ENCODE data around the gene DGUOK. TPM values are rescaled to one million over a fixed set of nuclear protein-coding genes. Genes with fewer than 3 reads are reported as not detected.
"Not testable (repeated sequence)": the region's sequence is repeated elsewhere in the genome, so short reads cannot be mapped to it uniquely, and the experiment has no call there.

Gene DGUOK
- total RNA-seq, 1 donor from 2014 or later, result 38.8 TPM

DNA sequence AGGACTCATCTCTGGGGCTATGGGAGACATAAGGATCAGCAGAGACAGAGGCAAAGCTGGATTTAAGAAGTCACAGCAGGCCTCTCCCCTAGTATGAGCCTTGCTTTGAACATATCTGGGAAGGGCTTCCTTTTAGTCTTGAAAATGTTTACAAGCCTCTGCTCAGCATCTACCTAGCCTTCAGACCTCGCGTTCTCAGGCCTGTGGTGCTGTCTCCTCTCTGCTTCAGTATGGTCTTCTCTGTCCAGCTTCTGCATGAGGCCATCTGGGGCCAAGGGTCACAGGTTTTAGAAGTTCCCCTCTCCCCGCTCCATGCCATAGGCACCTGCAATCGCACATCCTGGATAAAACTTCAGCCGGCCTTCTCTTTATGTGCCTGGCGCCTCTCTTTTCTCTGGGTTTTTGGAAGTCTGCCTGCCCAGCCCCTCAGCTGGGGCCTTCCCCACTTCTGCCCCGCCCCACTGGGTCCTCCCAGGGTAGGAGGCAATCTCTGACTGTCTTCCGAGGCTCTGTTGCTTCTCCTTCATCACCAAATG lies 26.8 kb upstream of the DGUOK start:
- no peak for DNase-seq (ENCODE audit: low read depth)

DNA sequence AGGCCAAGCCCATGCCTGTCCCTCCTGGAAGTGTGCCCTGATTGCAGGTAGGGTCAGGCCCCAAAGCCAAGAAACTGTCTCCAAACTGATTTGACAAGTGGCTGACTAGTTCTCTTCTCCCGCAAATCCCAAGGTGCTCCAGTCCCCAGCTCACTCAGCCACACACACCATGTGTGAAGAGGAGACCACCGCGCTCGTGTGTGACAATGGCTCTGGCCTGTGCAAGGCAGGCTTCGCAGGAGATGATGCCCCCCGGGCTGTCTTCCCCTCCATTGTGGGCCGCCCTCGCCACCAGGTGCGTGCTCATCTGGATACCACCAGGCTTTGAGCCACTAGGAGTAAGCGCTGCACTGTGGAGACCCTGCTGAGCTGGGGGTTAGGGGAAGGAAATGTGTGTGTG lies 25.5 kb upstream of the DGUOK start:
- DNase-seq (ENCODE audit: low read depth), result no peak

DNA sequence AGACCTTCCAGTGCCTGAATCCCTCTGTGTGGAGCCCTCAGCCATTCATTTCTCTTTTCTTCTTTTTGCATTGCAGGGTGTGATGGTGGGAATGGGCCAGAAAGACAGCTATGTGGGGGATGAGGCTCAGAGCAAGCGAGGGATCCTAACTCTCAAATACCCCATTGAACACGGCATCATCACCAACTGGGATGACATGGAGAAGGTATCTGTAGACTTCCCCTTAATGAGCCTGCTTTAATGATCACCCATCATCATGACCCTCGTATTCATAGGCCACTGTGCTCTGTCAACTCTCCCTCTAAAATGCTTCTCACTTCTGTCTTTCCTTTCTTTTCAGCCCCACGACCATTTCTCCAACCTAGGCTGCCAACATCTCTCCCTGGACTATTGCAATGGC lies 24.4 kb upstream of the DGUOK start:
- no peak for DNase-seq (ENCODE audit: low read depth)

DNA sequence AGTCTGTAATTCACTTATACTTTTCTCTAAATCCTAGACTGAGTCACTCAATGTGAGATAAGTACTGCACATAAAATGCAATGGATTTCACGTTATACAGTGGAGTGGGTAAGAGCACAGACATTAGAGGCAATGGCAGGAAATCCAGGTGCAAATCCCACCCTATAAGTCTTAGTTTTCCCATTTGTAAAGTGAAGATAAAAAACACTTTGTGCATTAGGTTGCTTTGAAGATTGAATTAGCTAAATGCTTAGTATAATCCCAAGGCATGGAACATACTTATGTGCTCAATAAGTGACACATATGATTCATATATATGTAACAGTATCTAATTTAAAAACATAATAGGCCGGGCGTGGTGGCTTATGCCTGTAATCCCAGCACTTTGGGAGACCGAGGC lies 23.4 kb upstream of the DGUOK start:
- no peak for DNase-seq (ENCODE audit: low read depth)

DNA sequence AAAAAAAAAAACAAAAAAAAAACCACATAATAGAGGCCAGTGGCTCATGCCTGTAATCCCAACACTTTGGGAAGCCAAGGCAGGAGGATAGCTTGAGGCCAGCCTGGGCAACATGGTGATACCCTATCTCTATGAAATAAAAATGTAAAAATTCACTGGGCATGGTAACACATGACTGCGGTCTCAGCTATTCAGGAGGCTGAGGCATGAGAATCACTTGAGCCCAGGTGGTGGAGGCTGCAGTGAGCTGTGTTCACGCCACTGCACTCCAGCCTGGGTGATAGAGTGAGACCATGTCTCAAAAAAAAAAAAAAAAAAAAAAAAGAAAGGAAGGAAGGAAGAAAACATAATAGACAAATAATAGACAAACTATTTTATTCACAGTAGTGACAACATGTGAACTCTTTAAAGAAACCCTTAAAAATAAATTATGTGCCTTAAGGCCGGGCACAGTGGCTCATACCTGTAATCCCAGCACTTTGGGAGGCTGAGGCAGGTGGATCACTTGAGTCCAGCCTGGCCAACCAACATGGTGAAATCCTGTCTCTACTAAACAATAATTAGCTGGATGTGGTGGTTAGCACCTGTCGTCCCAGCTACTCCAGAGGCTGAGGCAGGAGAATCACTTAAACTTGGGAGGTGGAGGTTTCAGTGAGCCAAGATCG lies 22.6 kb upstream of the DGUOK start:
- DNase-seq (ENCODE audit: low read depth), result not testable (repeated sequence)

DNA sequence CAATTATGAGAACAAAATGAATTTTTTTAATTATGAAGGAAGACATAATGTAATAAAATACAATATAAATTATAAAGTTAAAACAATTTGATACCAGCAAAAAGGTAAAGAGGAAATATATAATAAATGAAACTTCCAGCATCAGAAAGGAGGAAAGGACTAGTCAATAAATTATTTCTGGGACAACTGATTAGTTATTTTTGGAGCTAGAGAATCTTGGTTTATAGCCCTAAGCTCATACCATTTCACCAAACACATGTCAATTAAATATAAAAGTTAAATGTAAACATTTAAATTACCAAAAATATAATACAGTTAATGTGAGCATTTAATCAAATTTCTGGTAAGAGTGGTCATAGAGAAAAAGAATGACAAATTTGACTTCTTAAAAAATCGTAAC lies 21.7 kb upstream of the DGUOK start:
- DNase-seq (ENCODE audit: low read depth), result no peak

DNA sequence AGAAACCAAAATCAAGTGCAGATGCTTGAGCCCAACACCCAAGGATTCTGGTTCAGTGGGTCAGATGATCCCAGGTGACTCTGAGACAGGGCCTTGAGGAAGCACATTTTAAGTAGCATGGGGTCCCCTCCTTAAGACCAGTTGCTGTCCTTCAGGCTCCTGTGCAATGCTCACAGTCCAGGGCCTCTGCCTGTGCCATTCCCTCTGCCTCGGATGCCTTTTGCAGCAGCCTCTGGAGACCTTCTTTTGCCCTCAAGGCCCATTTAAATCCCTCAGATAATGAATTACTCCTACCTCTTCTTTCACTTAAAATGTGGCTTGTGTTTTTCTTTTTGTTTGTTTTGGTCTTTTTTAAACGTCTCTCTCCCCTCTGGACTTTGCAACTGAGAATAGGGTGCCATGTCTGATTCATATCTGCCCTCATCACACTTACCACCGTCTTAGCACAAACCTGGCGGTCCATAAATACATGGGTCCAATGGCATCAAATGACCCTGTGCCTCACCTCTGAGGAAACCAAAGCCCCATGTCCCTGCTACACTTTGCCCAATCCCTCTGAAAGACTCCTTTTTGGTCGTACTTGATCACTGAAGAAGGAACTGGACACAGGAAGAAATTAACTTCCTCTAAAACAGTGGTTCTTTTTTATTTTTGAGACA lies 19.7 kb upstream of the DGUOK start:
- no peak for DNase-seq (ENCODE audit: low read depth)

DNA sequence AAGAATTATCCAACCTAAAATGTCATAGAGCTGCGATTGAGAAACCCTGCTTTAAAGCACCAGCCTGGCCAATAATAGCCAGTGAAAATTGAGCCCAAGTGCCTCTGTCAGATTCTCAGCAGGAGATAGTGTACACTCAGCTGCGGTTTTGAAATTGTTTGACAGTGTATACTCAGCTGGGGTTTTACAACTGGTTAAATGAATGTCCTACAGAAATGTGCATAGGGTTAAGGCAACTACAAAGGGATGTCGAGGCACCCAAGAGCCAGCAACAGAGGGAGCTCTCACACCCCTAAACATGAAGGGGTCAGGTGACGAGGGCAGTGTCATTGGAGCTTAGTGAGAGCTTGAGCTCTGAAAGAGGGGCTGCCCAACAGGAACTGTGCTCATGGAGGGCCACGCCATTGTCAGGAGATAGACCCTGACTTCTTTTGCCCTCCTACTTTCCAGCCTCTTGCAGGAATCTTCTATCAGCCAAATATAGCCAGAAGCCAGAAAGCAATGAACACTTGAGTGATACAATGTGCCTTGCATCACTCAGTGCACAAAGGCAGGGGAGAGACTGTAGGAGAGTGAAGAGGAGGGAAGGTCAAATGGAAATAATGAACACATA lies 18.7 kb upstream of the DGUOK start:
- peak; percentile 47 for DNase-seq (ENCODE audit: low read depth)

DNA sequence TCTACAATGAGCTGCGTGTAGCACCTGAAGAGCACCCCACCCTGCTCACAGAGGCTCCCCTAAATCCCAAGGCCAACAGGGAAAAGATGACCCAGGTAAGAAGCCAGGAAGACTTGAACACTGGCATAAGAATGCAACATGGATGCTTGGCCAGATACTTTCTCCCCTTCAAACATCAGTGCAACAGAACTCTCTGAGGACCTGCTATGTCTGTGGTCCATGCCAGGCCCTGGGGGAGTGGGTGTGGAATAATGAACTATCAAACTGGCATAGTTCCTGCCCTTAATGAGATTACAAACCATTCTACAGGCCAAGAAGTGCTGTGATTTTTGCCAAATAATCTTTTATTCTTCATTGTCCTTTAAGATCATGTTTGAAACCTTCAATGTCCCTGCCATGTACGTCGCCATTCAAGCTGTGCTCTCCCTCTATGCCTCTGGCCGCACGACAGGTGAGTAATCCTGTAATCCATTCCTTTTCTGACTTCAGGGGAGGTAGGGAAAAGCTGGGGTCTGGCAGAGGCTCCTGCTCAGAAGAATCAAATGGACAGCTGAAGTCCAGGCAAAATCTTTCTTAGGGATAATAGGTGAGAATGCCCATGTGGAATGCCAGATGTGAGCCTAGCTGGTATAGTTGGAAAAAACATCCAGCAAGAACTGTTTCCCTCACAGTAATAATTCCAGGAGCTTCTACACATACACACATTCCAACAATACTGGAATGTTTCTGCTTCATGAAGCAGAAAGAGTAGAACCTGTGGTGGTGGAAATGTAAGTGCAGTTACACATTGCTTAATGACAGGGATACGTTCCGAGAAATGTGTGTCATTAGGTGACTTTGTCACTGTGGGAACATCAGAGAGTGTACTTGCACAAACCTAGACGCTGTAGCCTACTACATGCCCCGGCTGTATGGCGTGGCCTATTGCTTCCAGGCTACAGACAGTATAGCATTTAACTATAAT lies 17.7 kb upstream of the DGUOK start:
- no peak for DNase-seq (ENCODE audit: low read depth)

DNA sequence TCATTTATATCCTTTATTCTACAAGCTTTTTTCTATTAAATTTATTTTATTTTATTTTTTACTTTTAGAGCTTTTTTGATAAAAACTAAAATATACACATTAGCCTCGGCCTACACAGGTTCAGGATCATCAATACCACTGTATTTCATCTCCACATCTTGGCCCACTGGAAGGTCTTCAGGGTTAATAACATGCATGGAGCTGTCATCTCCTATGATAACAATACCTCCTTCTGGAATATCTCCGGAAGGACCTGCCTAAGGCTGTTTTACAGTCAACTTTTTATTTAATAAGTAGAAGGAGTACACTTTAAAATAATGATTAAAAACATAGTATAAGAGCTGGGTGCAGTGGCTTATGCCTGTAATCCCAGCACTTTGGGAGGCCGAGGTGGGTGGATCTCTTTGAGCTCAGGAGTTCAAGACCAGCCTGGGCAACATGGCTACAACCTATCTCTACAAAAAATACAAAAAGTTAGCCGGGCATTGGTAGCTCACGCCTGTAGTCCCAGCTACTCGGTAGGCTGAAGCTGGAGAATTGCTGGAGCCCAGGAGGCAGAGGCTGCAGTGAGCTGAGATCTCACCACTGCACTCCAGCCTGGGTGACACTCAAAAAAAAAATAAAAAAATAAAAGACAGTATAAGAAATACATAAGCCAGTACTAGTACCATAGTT lies 15.7 kb upstream of the DGUOK start:
- no peak for DNase-seq (ENCODE audit: low read depth)

DNA sequence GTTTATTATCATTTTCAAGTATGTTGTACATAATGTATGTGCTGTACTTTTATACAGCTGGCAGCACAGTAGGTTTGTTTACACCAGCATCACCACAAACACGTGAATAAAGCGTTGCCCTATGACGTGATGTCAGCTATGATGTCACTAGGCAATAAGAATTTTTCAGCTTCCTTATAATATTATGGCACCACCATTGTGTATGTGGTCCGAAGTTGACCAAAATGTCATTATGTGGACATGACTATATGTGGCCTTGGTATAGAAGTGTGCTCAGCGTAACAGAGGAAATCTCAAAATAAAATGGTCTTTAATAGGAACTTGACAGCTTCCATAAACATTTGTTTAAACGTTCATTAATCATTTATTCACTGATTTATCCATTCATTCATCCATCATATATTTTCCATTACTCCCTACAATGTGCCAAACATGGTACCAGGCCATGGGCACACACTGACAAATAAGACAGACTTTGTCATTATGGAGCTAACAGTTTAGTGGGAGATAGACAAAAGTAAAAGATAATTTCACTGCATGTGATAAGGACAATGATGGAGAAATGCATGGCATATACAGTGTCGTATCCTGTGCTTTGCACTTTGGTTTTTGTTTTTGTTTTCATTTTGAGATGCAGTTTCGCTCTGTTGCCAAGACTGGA lies 15.0 kb upstream of the DGUOK start:
- DNase-seq (ENCODE audit: low read depth), result no peak

DNA sequence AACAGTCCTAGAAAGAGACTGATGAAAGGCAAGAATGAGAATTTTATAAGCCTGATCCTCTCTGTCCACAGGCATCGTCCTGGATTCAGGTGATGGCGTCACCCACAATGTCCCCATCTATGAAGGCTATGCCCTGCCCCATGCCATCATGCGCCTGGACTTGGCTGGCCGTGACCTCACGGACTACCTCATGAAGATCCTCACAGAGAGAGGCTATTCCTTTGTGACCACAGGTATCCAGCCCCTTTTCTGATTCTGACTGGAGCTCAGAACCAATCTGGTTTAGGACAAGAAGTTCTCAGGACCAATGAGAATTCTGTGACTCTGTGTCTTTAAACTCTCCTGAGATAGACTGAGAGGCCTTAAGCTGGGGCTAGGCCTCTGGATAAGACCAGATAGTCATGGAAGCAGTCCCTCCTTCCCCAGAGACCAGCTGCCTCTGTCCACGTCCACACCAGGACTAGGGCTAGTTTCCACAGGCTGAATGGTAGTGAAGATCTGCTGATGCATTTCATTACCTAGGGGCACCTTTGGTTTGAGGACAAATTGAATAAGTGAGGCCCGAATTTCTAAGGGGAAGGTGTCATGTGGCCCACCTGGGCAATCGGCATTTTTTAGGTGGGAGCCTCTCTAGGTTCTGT lies 13.1 kb upstream of the DGUOK start:
- DNase-seq (ENCODE audit: low read depth), result no peak

DNA sequence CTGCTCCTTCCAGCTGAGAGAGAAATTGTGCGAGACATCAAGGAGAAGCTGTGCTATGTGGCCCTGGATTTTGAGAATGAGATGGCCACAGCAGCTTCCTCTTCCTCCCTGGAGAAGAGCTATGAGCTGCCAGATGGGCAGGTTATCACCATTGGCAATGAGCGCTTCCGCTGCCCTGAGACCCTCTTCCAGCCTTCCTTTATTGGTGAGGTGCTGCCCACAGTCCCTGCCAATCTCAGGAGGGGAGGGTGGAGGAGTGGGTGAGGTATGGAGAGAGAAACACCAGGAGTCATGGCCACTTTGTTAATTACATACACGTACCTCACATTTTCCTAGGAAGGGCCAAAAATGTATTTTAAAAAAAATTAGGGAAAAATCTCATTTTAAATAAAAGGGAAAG lies 12.0 kb upstream of the DGUOK start:
- no peak for DNase-seq (ENCODE audit: low read depth)

DNA sequence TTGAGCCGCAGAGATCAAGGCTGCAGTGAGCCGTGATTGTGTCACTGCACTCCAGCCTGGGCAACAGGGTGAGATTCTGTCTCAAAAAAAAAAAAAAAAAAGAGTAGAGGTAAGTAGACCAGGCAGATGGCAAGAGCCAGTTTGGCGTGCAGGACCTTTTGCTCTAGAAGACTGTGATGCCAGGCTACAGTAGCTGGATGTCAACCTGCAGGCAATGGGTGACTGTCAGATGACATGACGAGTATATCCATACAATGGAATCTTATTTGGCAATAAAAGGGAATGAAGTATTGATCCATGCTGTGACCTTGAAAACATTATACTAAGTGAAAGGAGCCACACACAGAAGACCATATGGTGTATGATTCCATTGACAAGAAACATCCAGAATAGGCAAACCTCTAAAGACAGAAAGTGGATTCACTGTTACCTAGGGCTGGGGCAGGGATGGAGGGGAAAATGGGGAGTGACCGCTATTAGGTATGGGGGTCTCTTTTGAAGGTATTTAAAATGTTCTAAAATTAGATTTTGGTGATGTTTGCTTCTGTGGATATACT lies 11.2 kb upstream of the DGUOK start:
- DNase-seq (ENCODE audit: low read depth), result no peak

DNA sequence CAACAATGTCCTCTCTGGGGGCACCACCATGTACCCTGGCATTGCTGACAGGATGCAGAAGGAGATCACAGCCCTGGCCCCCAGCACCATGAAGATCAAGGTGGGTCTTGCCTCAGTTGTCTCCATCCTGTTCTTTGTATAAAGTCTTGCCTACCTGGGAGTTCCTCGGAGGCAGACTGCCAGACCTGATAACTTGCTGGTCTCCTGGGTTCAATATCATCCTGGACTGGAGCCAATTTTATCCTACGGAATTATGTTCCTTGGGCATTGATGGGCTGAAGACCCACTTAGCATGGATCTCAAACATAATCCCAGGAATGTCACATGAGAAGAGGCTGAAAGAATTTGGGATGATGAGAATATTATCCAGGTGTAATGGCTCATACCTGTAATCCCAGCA lies 10.0 kb upstream of the DGUOK start:
- DNase-seq (ENCODE audit: low read depth), result no peak

DNA sequence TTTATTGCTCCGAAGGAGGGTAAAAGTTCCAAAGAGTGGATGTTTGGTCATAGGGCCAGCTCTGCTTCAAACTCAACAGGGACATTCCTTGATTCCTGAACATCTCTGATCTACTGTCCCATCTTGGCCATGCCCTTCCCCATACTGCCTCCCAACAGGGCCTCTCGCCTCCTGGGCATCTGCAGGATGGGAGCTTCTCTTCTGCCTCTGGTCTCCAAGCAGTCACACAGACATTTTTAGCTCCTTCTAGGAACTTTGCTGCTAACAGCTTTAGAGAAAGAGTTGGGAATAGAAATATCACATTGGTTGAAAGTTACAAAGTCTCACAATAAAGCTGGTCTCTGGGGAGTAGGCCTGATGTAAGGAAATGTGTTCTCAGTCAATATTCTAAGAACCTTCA lies 9.4 kb upstream of the DGUOK start:
- DNase-seq (ENCODE audit: low read depth), result no peak

DNA sequence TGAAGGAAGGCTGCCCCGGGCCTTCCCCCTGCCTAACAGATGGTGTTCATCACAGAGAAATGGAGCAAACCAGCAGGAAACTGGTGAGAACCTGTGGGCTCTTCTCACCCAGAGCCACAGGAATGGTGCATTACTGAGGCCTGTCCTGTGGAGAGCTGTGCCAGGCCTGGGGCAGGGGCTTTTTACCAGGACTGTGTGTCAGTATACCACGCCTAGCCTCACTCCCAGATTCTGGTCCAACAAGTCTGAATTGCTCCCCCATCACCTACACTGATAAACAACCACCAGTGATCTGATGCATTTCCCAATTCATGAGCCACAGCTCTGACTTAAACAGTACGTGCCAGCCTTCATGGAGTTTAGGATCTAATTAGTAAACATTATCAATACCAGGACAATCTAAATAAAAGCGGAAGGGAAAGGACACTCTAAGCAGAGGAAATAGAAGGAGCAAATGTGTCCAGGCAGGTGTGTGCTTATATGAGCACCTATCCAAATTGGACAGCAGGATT lies 8.9 kb upstream of the DGUOK start:
- no peak for DNase-seq (ENCODE audit: low read depth)

DNA sequence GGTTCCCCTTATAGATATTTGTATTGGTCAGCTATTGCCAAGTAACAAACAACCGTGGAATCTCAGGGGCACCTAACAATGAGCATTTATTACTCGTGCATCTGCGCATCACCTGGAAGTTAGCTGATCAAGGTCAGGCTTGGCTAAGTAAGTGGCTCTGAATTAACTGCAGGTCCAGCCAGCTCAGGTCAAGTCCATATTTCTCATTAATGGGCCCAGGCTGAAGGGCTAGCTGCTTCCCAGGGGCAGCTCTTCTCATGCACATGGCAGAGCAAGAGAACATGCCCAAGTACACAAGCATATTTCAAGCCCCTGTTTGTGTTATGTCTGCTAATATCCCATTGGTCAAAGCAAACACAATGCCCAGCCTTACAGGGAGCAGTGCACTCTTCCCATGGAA lies 7.8 kb upstream of the DGUOK start:
- no peak for DNase-seq (ENCODE audit: low read depth)

DNA sequence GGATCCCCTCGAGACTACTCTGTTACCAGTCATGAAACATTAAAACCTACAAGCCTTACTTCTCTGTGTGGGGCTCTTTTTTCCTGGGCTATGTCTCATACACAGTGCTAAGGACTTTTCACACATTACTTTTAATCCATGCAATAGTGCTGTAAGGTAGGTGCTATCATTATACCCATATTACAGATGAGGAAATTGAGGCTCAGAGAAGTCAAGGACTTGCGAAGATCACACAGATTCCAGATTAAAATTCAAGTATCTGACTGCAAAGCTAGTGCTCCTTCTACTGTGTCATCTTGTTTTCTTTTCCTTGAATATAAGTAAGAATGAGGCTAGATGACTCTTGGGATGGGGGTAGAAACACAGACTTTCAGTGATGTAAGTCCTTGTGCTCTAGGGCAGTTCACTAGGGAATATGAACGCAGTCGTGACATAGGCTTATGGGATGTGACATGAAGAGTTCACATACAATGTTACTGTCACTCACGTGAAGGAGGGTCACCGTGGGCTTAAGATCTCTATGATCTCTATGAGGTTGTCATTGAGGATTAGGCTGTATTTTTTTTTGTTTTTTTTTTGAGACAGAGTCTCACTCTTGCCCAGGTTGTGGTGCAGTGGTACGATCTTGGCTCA lies 7.0 kb upstream of the DGUOK start:
- DNase-seq (ENCODE audit: low read depth), result no peak

Measured in myocyte (in vitro differentiated cells).